OCI-M2 (cell line): Measurements from ENCODE around the gene TMEM87A.

Experiments used
- DNase-seq: peaks from one replicate; lab custom pipeline; 2025; ENCODE audit not compliant: unreplicated experiment; lab: John Stamatoyannopoulos, UW

The TMEM87A gene

GRCh38 chr15:42206406-42206805 is 66.8 kb downstream of the TMEM87A start:
- DNase-seq, result no peak

- DNase-seq, result no peak
Observed at GRCh38 chr15:42203891-42204290, 69.3 kb downstream of the TMEM87A start.

GRCh38 chr15:42202653-42203052 is 70.6 kb downstream of the TMEM87A start:
- no peak for DNase-seq

GRCh38 chr15:42201801-42202200 is 71.4 kb downstream of the TMEM87A start:
- no peak for DNase-seq

- no peak for DNase-seq
Observed at GRCh38 chr15:42199126-42199525, 74.1 kb downstream of the TMEM87A start.

- DNase-seq, result no peak
Observed at GRCh38 chr15:42198516-42198915, 74.7 kb downstream of the TMEM87A start.

- no peak for DNase-seq
Observed at GRCh38 chr15:42194513-42194912, 78.7 kb downstream of the TMEM87A start.

- no peak for DNase-seq
Observed at GRCh38 chr15:42193383-42193782, 79.8 kb downstream of the TMEM87A start.

GRCh38 chr15:42191610-42192346 is 81.5 kb downstream of the TMEM87A start:
- DNase-seq, result no peak

GRCh38 chr15:42190370-42190769 is 82.9 kb downstream of the TMEM87A start:
- no peak for DNase-seq

- DNase-seq, result no peak
Observed at GRCh38 chr15:42185801-42186200, 87.4 kb downstream of the TMEM87A start.

GRCh38 chr15:42184736-42185135 is 88.5 kb downstream of the TMEM87A start:
- DNase-seq, result no peak

GRCh38 chr15:42184296-42184695 is 88.9 kb downstream of the TMEM87A start:
- no peak for DNase-seq

GRCh38 chr15:42182961-42183360 is 90.3 kb downstream of the TMEM87A start:
- DNase-seq, result no peak

- no peak for DNase-seq
Observed at GRCh38 chr15:42182328-42182886, 90.8 kb downstream of the TMEM87A start.

GRCh38 chr15:42178056-42178455 is 95.2 kb downstream of the TMEM87A start:
- no peak for DNase-seq

GRCh38 chr15:42175671-42176070 is 97.6 kb downstream of the TMEM87A start:
- no peak for DNase-seq

- DNase-seq, result no peak
Observed at GRCh38 chr15:42172475-42172874, 100.8 kb downstream of the TMEM87A start.

- no peak for DNase-seq
Observed at GRCh38 chr15:42171795-42172194, 101.4 kb downstream of the TMEM87A start.

- no peak for DNase-seq
Observed at GRCh38 chr15:42171122-42171521, 102.1 kb downstream of the TMEM87A start.

- DNase-seq, result no peak
Observed at GRCh38 chr15:42166225-42166940, 106.8 kb downstream of the TMEM87A start.

GRCh38 chr15:42165106-42165505 is 108.1 kb downstream of the TMEM87A start:
- no peak for DNase-seq
